CD4-positive, alpha-beta T cell treated with Interleukin-10 for 1 hour (primary cell): ENCODE data around the gene PDZD8.
"Not testable (repeated sequence)": the region's sequence is repeated elsewhere in the genome, so short reads cannot be mapped to it uniquely, and the experiment has no call there.

Source experiments
- DNase-seq: peaks from one replicate; pipeline ENCODE4 v3.0.0-alpha.2; 2020

Gene PDZD8

GRCh38 chr10:117342641-117343040 is 32.6 kb downstream of the PDZD8 start:
- DNase-seq, result no peak

GRCh38 chr10:117341061-117341460 is 34.2 kb downstream of the PDZD8 start:
- no peak for DNase-seq

DNA sequence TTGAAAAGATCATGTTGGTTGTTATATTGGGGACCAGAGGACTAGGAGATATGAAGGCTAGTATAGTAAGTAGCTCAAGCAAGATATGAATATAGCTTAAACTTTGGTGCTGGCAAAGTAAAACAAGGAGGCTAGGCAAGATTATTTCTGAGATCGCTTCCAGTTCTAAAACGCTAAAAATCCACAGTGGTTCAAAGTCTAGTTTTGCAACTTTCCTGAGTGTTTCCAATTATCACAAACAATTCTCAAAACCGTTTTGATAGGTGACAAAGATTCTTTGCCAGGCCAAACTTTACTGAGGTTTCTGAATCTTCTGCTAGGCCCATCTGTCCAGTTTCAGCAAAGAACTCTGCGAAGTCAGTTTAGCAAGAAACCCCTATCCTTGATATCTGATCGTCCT is 35.3 kb downstream of the PDZD8 start:
- no peak for DNase-seq

GRCh38 chr10:117339578-117339977 is 35.7 kb downstream of the PDZD8 start:
- DNase-seq, result no peak

GRCh38 chr10:117334926-117335325 is 40.3 kb downstream of the PDZD8 start:
- no peak for DNase-seq

DNA sequence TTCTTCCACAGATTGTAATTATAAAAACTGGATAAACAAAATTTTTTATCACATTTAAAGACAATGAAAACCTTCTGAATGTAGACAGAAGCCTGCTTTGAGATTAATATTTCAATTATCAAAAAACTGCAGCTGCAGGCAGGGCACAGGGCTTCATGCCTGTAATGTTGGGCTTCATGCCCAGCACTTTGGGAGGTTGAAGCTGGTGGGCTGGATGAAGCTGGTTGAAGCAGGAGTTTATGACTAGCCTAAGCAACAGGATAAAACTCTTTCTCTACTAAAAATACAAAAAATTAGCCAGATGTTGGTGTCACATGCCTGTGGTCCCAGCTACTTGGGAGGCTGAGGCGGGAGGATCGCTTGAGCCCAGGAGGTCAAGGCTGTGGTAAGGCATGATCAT is 41.2 kb downstream of the PDZD8 start:
- DNase-seq, result no peak

DNA sequence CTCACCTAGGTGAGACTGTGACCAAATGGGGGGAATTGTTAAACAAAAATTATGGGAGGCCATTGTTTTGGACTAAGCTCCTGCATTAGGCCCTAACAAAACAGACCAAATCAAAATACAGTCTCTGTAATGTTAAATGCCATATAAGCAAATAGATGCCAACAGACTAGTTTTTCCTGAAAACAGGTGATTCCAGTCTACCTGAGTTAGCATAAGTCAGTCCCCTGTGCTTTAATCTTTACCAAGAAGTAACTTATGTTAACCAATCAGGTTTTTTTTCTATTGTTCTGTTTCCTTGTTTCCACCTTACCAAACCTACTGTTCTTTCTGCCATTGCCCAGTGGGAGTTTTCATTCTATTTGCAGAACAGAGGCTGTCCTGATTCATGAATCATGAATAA is 48.0 kb downstream of the PDZD8 start:
- DNase-seq, result no peak

DNA sequence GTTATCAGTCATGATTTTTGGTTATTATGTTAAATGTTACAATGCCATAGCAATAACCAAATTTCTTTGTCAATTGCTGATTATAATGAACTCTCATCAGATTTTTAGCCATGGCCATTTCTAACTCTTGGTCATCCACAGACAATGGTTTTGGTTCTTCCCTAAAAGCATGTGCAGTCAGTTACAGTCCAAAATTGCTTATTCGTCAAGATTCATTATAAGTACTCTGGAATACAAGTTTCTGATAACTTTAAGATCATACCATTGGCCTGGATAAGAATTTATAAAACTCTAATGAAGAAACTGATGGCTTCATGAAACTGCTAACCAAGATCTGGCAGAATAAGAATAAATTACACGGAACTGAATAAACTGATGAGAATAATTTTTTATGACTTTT is 50.9 kb downstream of the PDZD8 start:
- DNase-seq, result no peak

DNA sequence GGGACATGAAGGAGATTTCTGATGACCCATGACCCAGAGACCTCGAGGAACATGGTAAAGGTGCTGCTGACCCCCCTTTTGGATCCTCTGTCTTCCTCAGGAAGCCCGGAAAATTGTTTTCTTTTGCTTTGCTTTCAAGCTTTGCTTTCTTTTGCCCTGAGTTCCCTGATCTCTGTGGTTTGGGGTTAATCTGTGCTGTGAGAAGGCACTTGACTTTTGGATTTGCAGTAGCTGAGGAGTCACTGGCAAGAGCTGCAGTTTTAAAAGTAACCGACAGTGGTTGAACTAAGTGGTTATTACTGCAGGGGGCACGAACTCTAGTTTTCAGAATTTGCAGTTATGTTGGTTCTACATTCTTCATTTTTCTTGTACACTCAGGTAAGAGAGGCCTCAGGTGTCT is 53.0 kb downstream of the PDZD8 start:
- no peak for DNase-seq

- DNase-seq, result peak; percentile 26
Observed at GRCh38 chr10:117320050-117320665, 55.1 kb downstream of the PDZD8 start.

GRCh38 chr10:117318909-117319308 is 56.3 kb downstream of the PDZD8 start:
- no peak for DNase-seq

DNA sequence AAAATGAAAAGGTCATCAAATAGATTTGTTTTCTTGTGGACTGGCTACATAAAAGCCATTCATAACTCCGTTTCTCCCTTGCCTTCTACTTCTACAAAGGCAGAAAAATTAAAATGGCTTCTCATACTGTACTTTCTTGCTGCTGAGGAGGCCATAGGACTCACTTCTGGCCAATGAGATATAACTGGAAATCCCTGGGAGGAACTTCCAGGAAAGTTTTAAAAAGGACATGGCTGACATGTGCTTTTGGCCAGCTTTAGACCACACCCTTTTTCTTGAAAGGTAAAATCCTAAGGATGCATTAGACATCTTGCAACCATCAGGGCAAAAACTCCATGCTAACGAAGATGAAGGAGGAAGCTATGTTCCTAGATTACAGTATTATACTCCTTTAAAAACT is 58.5 kb downstream of the PDZD8 start:
- no peak for DNase-seq

DNA sequence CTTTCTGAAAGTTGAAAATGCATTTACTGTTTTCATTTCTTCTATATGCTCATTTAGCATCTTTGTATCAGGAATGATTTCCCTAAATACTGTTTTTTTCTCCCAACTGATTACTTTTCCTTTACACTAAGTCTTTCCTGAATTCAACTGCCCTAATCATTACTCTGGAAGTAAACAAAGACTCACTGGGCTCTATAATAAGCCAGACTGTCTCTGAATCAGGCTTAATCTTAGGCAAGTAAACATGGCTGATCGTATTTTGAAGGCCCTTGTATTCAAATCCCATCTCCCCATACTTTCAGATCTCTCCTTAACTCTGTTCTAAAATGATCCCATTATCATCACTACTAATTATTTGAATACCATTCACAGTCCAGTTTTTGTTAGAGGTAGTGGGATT is 61.6 kb downstream of the PDZD8 start:
- DNase-seq, result no peak

DNA sequence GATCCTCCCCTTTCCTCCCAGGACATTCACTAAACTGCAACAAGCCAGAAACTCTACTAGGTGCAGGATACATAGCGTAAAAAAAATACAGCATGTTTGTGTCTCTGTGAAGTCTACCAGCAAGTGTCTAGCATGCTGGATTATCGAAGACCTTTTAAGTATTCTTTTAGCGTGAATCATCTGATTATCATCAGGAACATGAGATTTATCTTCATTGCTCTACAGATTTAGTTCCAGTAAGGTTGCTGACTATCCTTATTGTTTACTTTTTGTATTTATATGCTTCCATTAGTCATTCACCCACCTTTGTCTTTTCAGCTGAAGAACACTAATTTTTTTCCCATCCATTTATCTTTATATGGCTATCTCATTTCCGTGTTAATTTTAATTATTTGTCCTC is 62.8 kb downstream of the PDZD8 start:
- no peak for DNase-seq

DNA sequence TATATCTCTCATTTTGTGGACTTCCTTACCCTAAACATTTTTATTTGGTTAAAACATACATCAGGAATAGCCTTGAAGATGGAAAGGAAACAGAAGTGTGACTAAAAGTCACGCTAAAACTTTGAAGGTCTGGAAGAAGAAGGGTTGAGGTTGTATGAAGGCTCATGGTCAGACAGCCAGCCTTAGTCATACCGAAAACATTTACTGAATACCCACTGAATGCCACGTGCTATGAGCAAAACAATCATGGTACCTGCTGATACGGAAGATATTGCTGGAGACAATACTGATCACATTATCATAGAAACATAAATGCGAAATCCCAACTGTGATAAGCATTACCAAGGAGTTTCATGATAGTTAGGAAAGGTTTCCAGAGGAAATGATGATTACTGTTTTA is 64.0 kb downstream of the PDZD8 start:
- no peak for DNase-seq

DNA sequence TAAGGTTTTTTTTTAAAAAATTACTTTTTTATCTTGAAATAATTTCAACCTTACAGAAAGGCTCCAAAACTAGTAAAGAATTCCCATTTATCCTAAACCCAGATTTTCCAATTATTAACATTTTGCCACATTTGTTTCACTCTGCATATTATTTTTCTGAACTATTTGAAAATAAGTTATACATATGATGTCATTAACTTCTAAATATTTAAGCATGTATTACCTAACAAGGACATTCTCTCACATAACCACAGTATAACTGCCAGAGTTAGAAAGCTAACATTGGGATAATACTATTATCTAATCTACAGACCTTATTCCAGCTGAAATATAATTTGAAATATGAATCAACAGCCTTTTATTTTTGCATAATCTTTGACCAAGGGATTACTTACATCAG is 68.6 kb downstream of the PDZD8 start:
- no peak for DNase-seq

- DNase-seq, result not testable (repeated sequence)
Observed at GRCh38 chr10:117303451-117303850, 71.8 kb downstream of the PDZD8 start.

DNA sequence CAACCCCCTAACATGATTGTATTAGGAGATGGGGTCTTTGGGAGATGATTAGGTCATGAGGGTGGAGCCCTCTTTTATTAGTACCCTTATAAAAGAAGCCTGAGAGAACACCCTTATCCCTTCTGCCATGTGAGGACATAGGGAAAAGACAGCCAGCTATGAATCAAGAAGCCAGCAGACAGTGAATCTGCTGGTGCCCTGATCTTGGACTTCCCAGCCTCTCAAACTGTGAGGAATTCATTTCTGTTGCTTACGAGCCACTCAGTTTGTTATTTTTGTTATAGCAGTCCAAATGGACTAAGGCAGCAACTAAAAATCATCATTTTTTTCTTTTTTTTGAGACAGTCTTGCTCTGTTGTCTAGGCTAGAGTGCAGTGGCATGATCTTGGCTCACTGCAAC is 74.6 kb downstream of the PDZD8 start:
- no peak for DNase-seq

- DNase-seq, result no peak
Observed at GRCh38 chr10:117299435-117299834, 75.8 kb downstream of the PDZD8 start.

DNA sequence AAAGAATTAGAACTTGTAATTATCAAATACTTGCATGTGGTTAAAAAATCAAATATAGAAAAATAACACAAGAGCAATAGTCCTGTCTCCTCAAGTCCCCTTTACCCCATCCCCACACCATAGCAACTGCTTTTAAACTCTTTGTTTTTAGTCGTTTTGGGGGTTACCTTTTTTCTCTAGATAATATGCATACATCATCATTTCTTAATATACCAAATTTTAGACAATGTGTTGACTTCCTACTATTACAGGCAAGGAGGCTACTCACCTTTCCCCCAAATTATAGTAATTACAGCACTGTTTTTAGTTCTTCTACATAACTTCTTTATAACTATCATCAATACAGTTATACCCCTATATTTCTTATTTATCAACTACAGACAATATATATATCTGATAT is 77.0 kb downstream of the PDZD8 start:
- DNase-seq, result no peak

DNA sequence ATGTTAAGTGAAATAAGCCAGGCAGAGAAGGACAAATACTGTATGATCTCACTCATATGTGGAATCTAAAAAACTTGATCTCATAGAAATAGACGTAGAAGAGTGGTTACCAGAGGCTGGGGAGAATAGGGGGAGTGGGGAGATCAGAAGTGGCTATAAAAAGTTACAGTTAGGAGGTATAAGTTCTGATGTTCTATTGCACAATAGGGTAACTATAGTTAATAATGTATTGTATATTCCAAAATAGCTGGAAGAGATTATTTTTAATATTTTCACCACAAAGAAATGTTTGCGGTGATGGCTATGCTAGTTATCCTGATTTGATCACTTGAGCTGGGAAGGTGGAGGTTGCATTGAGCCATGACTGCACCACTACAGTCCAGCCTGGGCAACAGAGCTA is 80.5 kb downstream of the PDZD8 start:
- no peak for DNase-seq

GRCh38 chr10:117294039-117294645 is 81.1 kb downstream of the PDZD8 start:
- DNase-seq, result no peak

GRCh38 chr10:117290872-117291271 is 84.4 kb downstream of the PDZD8 start:
- DNase-seq, result not testable (repeated sequence)

DNA sequence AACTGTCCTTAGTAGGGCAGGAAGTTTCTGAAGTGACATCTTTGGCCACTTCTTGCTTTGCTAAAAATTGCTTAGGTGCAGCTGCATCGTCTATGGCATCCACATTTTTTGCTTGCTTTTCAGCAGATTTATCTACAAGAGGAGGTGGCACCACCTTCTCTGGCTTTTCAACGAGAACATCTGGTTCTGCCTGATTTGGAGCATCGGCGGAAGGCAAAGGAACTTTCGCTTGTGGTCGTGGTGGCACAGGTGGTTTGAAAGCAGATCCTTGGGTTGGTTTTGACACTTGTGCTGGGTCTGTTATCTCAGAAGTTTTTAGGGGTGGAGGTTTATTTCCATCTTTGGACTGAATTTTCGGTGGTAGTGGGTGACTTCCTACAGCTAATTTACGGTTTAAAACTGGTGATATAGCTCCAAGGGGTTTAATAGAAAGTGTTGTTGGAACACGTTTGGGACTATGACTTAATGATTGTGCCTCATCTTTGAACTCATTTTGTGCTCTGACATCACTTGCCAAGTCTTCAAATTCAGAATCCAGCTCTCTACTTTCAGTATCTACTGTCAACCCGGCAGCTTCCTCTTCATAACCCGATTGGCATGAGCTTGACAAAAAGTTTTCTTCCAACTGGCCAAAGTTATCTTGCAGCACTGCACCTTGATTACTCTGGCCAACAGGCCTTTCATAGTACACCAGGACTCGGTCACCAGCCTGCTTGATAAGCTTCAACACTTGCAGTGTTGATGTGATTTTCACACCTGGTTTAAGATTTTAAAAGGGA is 90.3 kb downstream of the PDZD8 start:
- DNase-seq, result no peak
